HepG2 (cell line): Measurements from ENCODE around the gene RTEL1. TPM values are rescaled to one million over a fixed set of nuclear protein-coding genes. Genes with fewer than 3 reads are reported as not detected.

ENCODE experiments used
- ATAC-seq: fragments of 200-7000 bp; cut with Tn5 transposase; 3 replicates; pipeline ENCODE4 v1.9.1; 2020; ENCODE audit warnings: mild to moderate bottlenecking, moderate library complexity
- BruUV-seq: library from RNA; stranded (reverse); fragments of 400-500 nt; replicated peaks from 2 replicates; lab custom pipeline; 2021; lab: Mats Ljungman, UMichigan
- CTCF ChIA-PET: fragments of 300-600 bp; formaldehyde crosslinking; extraction: SDS; loops from one replicate; lab custom pipeline; 2021; ENCODE audit warnings: low total read pairs, inconsistent platforms, low intra/inter-chr PET ratio; lab: Yijun Ruan, JAX
- POLR2A ChIA-PET: fragments of 350-600 bp; sonication (Branson Sonifier 250); formaldehyde crosslinking; loops from one replicate; lab custom pipeline; 2020; ENCODE audit warnings: antibody characterized with exemption, inconsistent platforms; lab: Yijun Ruan, JAX
- DNase-seq: peaks from one replicate; pipeline ENCODE4 v3.0.0-alpha.2; 2015; ENCODE audit warnings: low spot score
- FAIRE-seq: peaks from 3 replicates; lab custom pipeline; 2011; peaks lifted over from hg19 to GRCh38; lab: Jason Lieb, UNC
- H2AFZ ChIP-seq: one replicate; pipeline ENCODE4 v1.6.1; 2011; ENCODE audit warnings: low read length, inconsistent platforms
- H3K27ac ChIP-seq: fragments of 300-600 bp; 3 replicates; pipeline ENCODE4 v1.8.0; 2011; ENCODE audit warnings: mixed run types, mild to moderate bottlenecking, mixed read lengths, low read length, inconsistent platforms; ENCODE audit not compliant: insufficient read depth; ENCODE audit errors: extremely low read length
- H3K27me3 ChIP-seq, 2 experiments: fragments of 200-600 bp in 1 of 2; 2 replicates in 1 of 2; 3 replicates in 1 of 2; pipeline versions ENCODE4 v1.6.0 to v1.8.0; 2011; ENCODE audit warnings: low read length in 2 of 2, mild to moderate bottlenecking in 2 of 2, moderate library complexity in 2 of 2, inconsistent platforms in 1 of 2; ENCODE audit not compliant: insufficient read depth in 2 of 2, control insufficient read depth in 1 of 2
- H3K36me3 ChIP-seq, 2 experiments: fragments of 200-600 bp in 1 of 2; replicated peaks in 1 of 2; 2 replicates in 1 of 2; 3 replicates in 1 of 2; pipeline versions ENCODE4 v1.5.1 to v1.8.0; 2011; ENCODE audit warnings: low read length in 2 of 2, inconsistent platforms in 1 of 2; ENCODE audit not compliant: insufficient read depth in 2 of 2, control insufficient read depth in 1 of 2
- H3K4me1 ChIP-seq: 2 replicates; pipeline ENCODE4 v1.5.1; 2012; ENCODE audit warnings: low read length, inconsistent platforms; ENCODE audit not compliant: insufficient read depth
- H3K4me2 ChIP-seq: 2 replicates; pipeline ENCODE4 v1.6.0; 2011; ENCODE audit warnings: low read depth, low read length, inconsistent platforms
- H3K4me3 ChIP-seq, 3 experiments: fragments of 200-600 bp in 1 of 3; sonication (generic), shearing (Covaris generic) in 1 of 3; replicated peaks in 1 of 3; 2 replicates each; pipeline ENCODE4 v1.5.1; 2011 to 2016; ENCODE audit warnings: low read length in 3 of 3, inconsistent platforms in 2 of 3, low read depth in 2 of 3, mild to moderate bottlenecking in 2 of 3, control low read depth in 1 of 3, mixed read lengths in 1 of 3; ENCODE audit not compliant: insufficient read depth in 1 of 3
- H3K79me2 ChIP-seq: one replicate; pipeline ENCODE4 v1.6.1; 2011; ENCODE audit warnings: low read length, inconsistent platforms; ENCODE audit not compliant: insufficient read depth
- H3K9ac ChIP-seq: 2 replicates; pipeline ENCODE4 v1.6.0; 2011; ENCODE audit warnings: mild to moderate bottlenecking, low read depth, low read length, inconsistent platforms; ENCODE audit not compliant: insufficient read depth
- H3K9me3 ChIP-seq: 2 replicates; pipeline ENCODE4 v1.5.1; 2012; ENCODE audit warnings: mild to moderate bottlenecking, low read length
- H4K20me1 ChIP-seq: 2 replicates; pipeline ENCODE4 v1.6.0; 2011; ENCODE audit warnings: inconsistent platforms, mild to moderate bottlenecking, low read length, moderate library complexity; ENCODE audit not compliant: insufficient read depth
- ETV6 ChIP-seq: sonication (generic); formaldehyde crosslinking; conservative IDR thresholded peaks from 2 replicates; pipeline ENCODE4 v1.4.0; 2020; ENCODE audit warnings: missing genetic modification reagents
- FLYWCH1 ChIP-seq: sonication (generic); formaldehyde crosslinking; IDR thresholded peaks from 2 replicates; pipeline ENCODE4 v1.8.1; 2023; ENCODE audit warnings: mild to moderate bottlenecking, missing genetic modification reagents
- FOXM1 ChIP-seq: sonication (generic); formaldehyde crosslinking; IDR thresholded peaks from 2 replicates; pipeline ENCODE4 v1.5.0; 2020; ENCODE audit warnings: missing genetic modification reagents
- GTF2F1 ChIP-seq: fragments of 150-350 bp; IDR thresholded peaks from 2 replicates; pipeline ENCODE4 v1.6.1; 2014; ENCODE audit warnings: low read length
- KAT7 ChIP-seq: IDR thresholded peaks from 2 replicates; pipeline ENCODE4 v1.6.1; 2018; ENCODE audit warnings: borderline replicate concordance, missing compliant biosample characterization
- KAT8 ChIP-seq: IDR thresholded peaks from 2 replicates; pipeline ENCODE4 v1.6.1; 2016; ENCODE audit warnings: missing genetic modification reagents, missing compliant biosample characterization
- KLF11 ChIP-seq: IDR thresholded peaks from 2 replicates; pipeline ENCODE4 v1.6.1; 2016; ENCODE audit warnings: missing compliant biosample characterization
- MAFK ChIP-seq, 2 experiments: IDR thresholded peaks in 1 of 2; conservative IDR thresholded peaks in 1 of 2; 2 replicates each; pipeline ENCODE4 v1.6.1; 2011; ENCODE audit warnings: improper control_type of control experiment in 2 of 2, low read length in 2 of 2
- MED8 ChIP-seq: sonication (generic); formaldehyde crosslinking; IDR thresholded peaks from 2 replicates; pipeline ENCODE4 v1.8.1; 2023; ENCODE audit warnings: mild to moderate bottlenecking, missing genetic modification reagents; ENCODE audit not compliant: insufficient replicate concordance
- NFKB2 ChIP-seq: sonication (generic); formaldehyde crosslinking; IDR thresholded peaks from 2 replicates; pipeline ENCODE4 v1.4.0; 2020; ENCODE audit warnings: missing genetic modification reagents, borderline replicate concordance
- TMF1 ChIP-seq: sonication (generic); formaldehyde crosslinking; IDR thresholded peaks from 2 replicates; pipeline ENCODE4 v1.8.1; 2022; ENCODE audit warnings: low read depth, missing genetic modification reagents
- TSC22D2 ChIP-seq: sonication (generic); formaldehyde crosslinking; IDR thresholded peaks from 2 replicates; pipeline ENCODE4 v1.5.1; 2020; ENCODE audit warnings: missing genetic modification reagents, mild to moderate bottlenecking, borderline replicate concordance
- ZBTB44 ChIP-seq: sonication (generic); formaldehyde crosslinking; IDR thresholded peaks from 2 replicates; pipeline ENCODE4 v1.4.0; 2020; ENCODE audit warnings: missing genetic modification reagents
- ZFY ChIP-seq: sonication (generic); formaldehyde crosslinking; IDR thresholded peaks from 2 replicates; pipeline ENCODE4 v1.4.0; 2020; ENCODE audit warnings: missing genetic modification reagents
- ZFYVE20 ChIP-seq: sonication (generic); formaldehyde crosslinking; IDR thresholded peaks from 2 replicates; pipeline ENCODE4 v1.8.0; 2023; ENCODE audit warnings: low read depth, mild to moderate bottlenecking, moderate library complexity, missing genetic modification reagents, borderline replicate concordance
- ZNF569 ChIP-seq: sonication (generic); formaldehyde crosslinking; IDR thresholded peaks from 2 replicates; pipeline ENCODE4 v1.5.0; 2020; ENCODE audit warnings: mild to moderate bottlenecking, missing genetic modification reagents, moderate library complexity, borderline replicate concordance
- ZNF572 ChIP-seq: sonication (generic); formaldehyde crosslinking; IDR thresholded peaks from 2 replicates; pipeline ENCODE4 v1.5.1; 2020; ENCODE audit warnings: mild to moderate bottlenecking, missing genetic modification reagents
- ZNF672 ChIP-seq: sonication (generic); formaldehyde crosslinking; IDR thresholded peaks from 2 replicates; pipeline ENCODE4 v1.8.1; 2022; ENCODE audit warnings: missing genetic modification reagents
- ZNF768 ChIP-seq: sonication (generic); formaldehyde crosslinking; IDR thresholded peaks from 2 replicates; pipeline ENCODE4 v1.4.0; 2020; ENCODE audit warnings: missing genetic modification reagents
- WGBS: methylation state at CpG from one replicate; pipeline ENCODE4 v1.1.6; 2017; ENCODE audit warnings: low lambda C conversion rate; 5-methylcytosine and 5-hydroxymethylcytosine counted together
- in situ Hi-C: cut with HindIII; loops from 2 replicates; pipeline ENCODE4 v1.10.0; 2017; ENCODE audit warnings: low pct_unique_long_range_greater_than_20kb; ENCODE audit not compliant: extremely low pct_ligation_motif_present
- intact Hi-C: fragments of 100-400 bp; cut with micrococcal nuclease; formaldehyde crosslinking; loops from one replicate; pipeline ENCODE4 v1.10.0; 2022; ENCODE audit not compliant: unreplicated experiment
- polyA plus RNA-seq, 8 experiments: library from polyadenylated mRNA; depleted of rRNA in 3 of 8; stranded (reverse) in 7 of 8; unstranded in 1 of 8; fragments of >200 nt; fragmentation: Illumina TruSeq in 4 of 8; extraction: Trizol in 4 of 8; gene quantifications; 2 replicates each; pipeline versions ENCODE4 v1.2.1 to v1.2.3, GENCODE V29; 2011 to 2016; ENCODE audit warnings: low read depth in 4 of 8, missing spikeins in 1 of 8, mixed read lengths in 1 of 8; ENCODE audit not compliant: insufficient read depth in 1 of 8
- total RNA-seq, 5 experiments: library from RNA; depleted of rRNA; stranded (reverse); fragments of >200 nt; fragmentation: Illumina TruSeq; extraction: Trizol; gene quantifications; 2 replicates each; pipeline ENCODE4 v1.2.3, GENCODE V29; 2016; ENCODE audit warnings: low read depth in 1 of 5
- TF ChIP-seq, protein P1 (sequence below): IDR thresholded peaks from 2 replicates; pipeline ENCODE4 v1.6.1; 2016; ENCODE audit warnings: low read depth, borderline replicate concordance
- TF ChIP-seq, protein P2 (sequence below): sonication (generic); formaldehyde crosslinking; IDR thresholded peaks from 2 replicates; pipeline ENCODE4 v1.8.0; 2022; ENCODE audit warnings: missing genetic modification reagents, mild to moderate bottlenecking, borderline replicate concordance

The RTEL1 gene
- total and polyA plus RNA-seq, 2 of the 13 experiments (the other 11 are each of a cell fraction or from before 2014, with no cell fraction given), result 21.8 to 36.4 TPM

- in situ Hi-C loops, result loop anchor here (5.0 to 10.0 kb wide), 3 partner anchors 35 to 150 kb away; no protein-coding TSS in a partner anchor
- TF ChIP-seq TMF1 (CRISPR knock-in tag), result peak; percentile 98
- no peak; the same call in 1 of the 2 replicates for TF ChIP-seq ZFYVE20 (CRISPR knock-in tag)
- TF ChIP-seq FLYWCH1 (CRISPR knock-in tag), result no peak
- peak; percentile 90; the same call in 1 of the 2 replicates for TF ChIP-seq TSC22D2 (CRISPR knock-in tag)
- TF ChIP-seq KAT7 (CRISPR knock-in tag), result peak; percentile 98
- no peak for TF ChIP-seq MAFK (conservative IDR thresholded peaks at IDR 0.05 in 1 of 2, IDR thresholded peaks at IDR 0.05 in 1 of 2; ENCODE audit: low read length in 2 of 2)
- peak; percentile 87 for TF ChIP-seq ETV6 (CRISPR knock-in tag)
- no peak for TF ChIP-seq GTF2F1
- TF ChIP-seq NFKB2 (CRISPR knock-in tag), result peak; percentile 92
- TF ChIP-seq KLF11 (CRISPR knock-in tag), result no peak
- TF ChIP-seq ZNF569 (CRISPR knock-in tag), result no peak
- peak; percentile 87 for TF ChIP-seq FOXM1 (CRISPR knock-in tag)
- peak; percentile 85 for TF ChIP-seq ZNF768 (CRISPR knock-in tag)
- TF ChIP-seq ZBTB44 (CRISPR knock-in tag), result peak; percentile 68; the same call in 1 of the 2 replicates
- peak; percentile 82 for TF ChIP-seq MED8 (CRISPR knock-in tag)
- TF ChIP-seq ZNF672 (CRISPR knock-in tag), result 0 out of 2 replicates have a peak, but pooled peaks have one; percentile 7
- peak; percentile 100 for TF ChIP-seq ZFY
- TF ChIP-seq, protein P1, sequence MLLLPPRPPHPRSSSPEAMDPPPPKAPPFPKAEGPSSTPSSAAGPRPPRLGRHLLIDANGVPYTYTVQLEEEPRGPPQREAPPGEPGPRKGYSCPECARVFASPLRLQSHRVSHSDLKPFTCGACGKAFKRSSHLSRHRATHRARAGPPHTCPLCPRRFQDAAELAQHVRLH (CRISPR knock-in tag), result peak; percentile 73; the same call in 1 of the 2 replicates
- TF ChIP-seq ZNF572 (CRISPR knock-in tag), result peak; percentile 57; the same call in 1 of the 2 replicates
- TF ChIP-seq, protein P2, sequence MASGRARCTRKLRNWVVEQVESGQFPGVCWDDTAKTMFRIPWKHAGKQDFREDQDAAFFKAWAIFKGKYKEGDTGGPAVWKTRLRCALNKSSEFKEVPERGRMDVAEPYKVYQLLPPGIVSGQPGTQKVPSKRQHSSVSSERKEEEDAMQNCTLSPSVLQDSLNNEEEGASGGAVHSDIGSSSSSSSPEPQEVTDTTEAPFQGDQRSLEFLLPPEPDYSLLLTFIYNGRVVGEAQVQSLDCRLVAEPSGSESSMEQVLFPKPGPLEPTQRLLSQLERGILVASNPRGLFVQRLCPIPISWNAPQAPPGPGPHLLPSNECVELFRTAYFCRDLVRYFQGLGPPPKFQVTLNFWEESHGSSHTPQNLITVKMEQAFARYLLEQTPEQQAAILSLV (CRISPR knock-in tag), result peak; percentile 74; the same call in 1 of the 2 replicates
- TF ChIP-seq KAT8, result peak; percentile 99
These were observed 49.6 kb downstream of the RTEL1 start, which contains the start of the genes ARFRP1 and ZGPAT for GRCh38 chr20:63707558-63708300. ARFRP1 (minus strand) TSS chr20:63707976; CDS start chr20:63707091, 885 bp downstream. ZGPAT (plus strand) TSS chr20:63708039; CDS start chr20:63708581, 542 bp downstream.

More at GRCh38 chr20:63707558-63708300, 49.6 kb downstream of the RTEL1 start, which contains the start of the genes ARFRP1 and ZGPAT:
- ChIA-PET POLR2A (interaction anchor here (0.6 to 12.4 kb wide), 28 partner anchors 9 to 347 kb away, joined by 3 to 190 read pairs (median 6); partner anchors contain the start of genes GMEB2, LIME1, PRPF6 and RTEL1), CTCF (interaction anchor here (1.7 to 3.2 kb wide), 4 partner anchors 30 to 266 kb away, joined by 5 to 15 read pairs (median 10); partner anchors contain the start of genes LIME1 and TPD52L2)
- Histone ChIP-seq H2AFZ (no peak within 1 kb of the TSS), H3K27me3 (no peaks in the 10 kb centered on the region; a peak in 1 of 5 replicates), H4K20me1 (peaks cover 10% of the 10 kb centered on the region; the same call in 1 of the 2 replicates), H3K9ac (peak within 1 kb of the TSS; percentile 97), H3K4me2 (peak within 1 kb of the TSS; percentile 96), H3K9me3 (no peaks in the 10 kb centered on the region), H3K27ac (peak within 1 kb of the TSS; percentile 81), H3K36me3 (peaks cover 26 to 61% of the 10 kb centered on the region in 2 experiments), H3K79me2 (peaks cover 64% of the 10 kb centered on the region), H3K4me3 (peak within 1 kb of the TSS; percentile 79 to 99 (median 99)), H3K4me1 (peaks cover 36% of the 10 kb centered on the region)
- BruUV-seq, result no TSS peak
- FAIRE-seq (no peak), DNase-seq (peak; percentile 84), ATAC-seq (peak; percentile 89)
- intact Hi-C loops, result loop anchor here (1.0 to 2.0 kb wide), 3 partner anchors 33 to 157 kb away; partner anchors contain the start of gene TPD52L2
- under 1% methylated on average over 71 of the region's 98 CpGs for WGBS
